ENCODE data around the gene HOXD1.

- TF ChIP-seq POLR2A (IDR thresholded peaks at IDR 0.05; ENCODE audit: low read length) (no peak), GATA1 (IDR thresholded peaks at IDR 0.05; ENCODE audit: low read depth, low read length) (no peak)
Observed at GRCh38 chr2:176147800-176148496, 40.5 kb upstream of the HOXD1 start.

Data from erythroblast (primary cell).